ENCODE results near the gene HOXA3. TPM values are rescaled to one million over a fixed set of nuclear protein-coding genes. Genes with fewer than 3 reads are reported as not detected.
A peak's percentile ranks its signal among the peaks of the same experiment; 100 is the strongest.

The HOXA3 gene
- total and polyA plus RNA-seq, 2 donors (not counting 1 experiment from before 2014, with no cell fraction given): 0.68 to 1.5 TPM

DNA sequence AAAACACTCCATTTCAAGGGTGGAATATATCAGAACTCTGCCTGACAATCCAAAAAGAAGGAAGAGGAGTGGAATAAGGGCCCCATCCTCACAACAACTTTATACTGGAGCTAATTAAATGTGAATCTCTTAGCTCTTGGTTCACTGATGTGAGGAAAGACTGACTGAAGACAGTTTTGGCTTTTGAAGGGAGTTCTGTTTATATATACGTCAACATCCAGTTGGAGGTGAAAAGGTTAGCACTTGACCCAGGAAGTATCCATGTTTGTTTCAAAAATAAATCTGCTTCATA, 59.6 kb downstream of the HOXA3 start:
- H3K79me2 ChIP-seq (ENCODE audit: control insufficient read depth, insufficient read depth, low read length): peaks cover 16% of the 10 kb centered on the region
- H3K27ac ChIP-seq (ENCODE audit: insufficient read depth, low read length): no peak overlapping the region
- H4K20me1 ChIP-seq (ENCODE audit: control insufficient read depth, extremely low read depth, insufficient read depth, low read length): no peaks in the 10 kb centered on the region
- H3K4me1 ChIP-seq (ENCODE audit: control insufficient read depth, extremely low read depth, insufficient read depth, low read length): no peaks in the 10 kb centered on the region
- peak in 1 of 2 donors; percentile 34 for DNase-seq (ENCODE audit: low read depth in 2 of 2)
- no peak overlapping the region for H3K4me2 ChIP-seq (ENCODE audit: extremely low read depth, insufficient read depth, low read length)
- peaks cover 4% of the 10 kb centered on the region for H3K27me3 ChIP-seq (ENCODE audit: control insufficient read depth, insufficient read depth, low read length)
- no peaks in the 10 kb centered on the region for H3K9me3 ChIP-seq (ENCODE audit: control insufficient read depth, insufficient read depth, low read depth, low read length)
- TF ChIP-seq, protein P1, sequence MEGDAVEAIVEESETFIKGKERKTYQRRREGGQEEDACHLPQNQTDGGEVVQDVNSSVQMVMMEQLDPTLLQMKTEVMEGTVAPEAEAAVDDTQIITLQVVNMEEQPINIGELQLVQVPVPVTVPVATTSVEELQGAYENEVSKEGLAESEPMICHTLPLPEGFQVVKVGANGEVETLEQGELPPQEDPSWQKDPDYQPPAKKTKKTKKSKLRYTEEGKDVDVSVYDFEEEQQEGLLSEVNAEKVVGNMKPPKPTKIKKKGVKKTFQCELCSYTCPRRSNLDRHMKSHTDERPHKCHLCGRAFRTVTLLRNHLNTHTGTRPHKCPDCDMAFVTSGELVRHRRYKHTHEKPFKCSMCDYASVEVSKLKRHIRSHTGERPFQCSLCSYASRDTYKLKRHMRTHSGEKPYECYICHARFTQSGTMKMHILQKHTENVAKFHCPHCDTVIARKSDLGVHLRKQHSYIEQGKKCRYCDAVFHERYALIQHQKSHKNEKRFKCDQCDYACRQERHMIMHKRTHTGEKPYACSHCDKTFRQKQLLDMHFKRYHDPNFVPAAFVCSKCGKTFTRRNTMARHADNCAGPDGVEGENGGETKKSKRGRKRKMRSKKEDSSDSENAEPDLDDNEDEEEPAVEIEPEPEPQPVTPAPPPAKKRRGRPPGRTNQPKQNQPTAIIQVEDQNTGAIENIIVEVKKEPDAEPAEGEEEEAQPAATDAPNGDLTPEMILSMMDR (conservative IDR thresholded peaks at IDR 0.05 in 1 of 2, IDR thresholded peaks at IDR 0.05 in 1 of 2; ENCODE audit: low read depth in 1 of 2, low read length in 2 of 2): no peak
- no peak for TF ChIP-seq EZH2 (IDR thresholded peaks at IDR 0.05; ENCODE audit: low read length, missing control alignments)
- no peak overlapping the region for H3K9ac ChIP-seq (ENCODE audit: insufficient read depth, low read length)
- no peak overlapping the region for H3K4me3 ChIP-seq (replicated peaks in 1 of 4; ENCODE audit: control extremely low read depth in 1 of 4, insufficient read depth in 1 of 4, low read depth in 3 of 4, low read length in 4 of 4)
- H2AFZ ChIP-seq (ENCODE audit: low read length): no peak overlapping the region
- H3K36me3 ChIP-seq (ENCODE audit: control insufficient read depth, insufficient read depth, low read length): no peaks in the 10 kb centered on the region

DNA sequence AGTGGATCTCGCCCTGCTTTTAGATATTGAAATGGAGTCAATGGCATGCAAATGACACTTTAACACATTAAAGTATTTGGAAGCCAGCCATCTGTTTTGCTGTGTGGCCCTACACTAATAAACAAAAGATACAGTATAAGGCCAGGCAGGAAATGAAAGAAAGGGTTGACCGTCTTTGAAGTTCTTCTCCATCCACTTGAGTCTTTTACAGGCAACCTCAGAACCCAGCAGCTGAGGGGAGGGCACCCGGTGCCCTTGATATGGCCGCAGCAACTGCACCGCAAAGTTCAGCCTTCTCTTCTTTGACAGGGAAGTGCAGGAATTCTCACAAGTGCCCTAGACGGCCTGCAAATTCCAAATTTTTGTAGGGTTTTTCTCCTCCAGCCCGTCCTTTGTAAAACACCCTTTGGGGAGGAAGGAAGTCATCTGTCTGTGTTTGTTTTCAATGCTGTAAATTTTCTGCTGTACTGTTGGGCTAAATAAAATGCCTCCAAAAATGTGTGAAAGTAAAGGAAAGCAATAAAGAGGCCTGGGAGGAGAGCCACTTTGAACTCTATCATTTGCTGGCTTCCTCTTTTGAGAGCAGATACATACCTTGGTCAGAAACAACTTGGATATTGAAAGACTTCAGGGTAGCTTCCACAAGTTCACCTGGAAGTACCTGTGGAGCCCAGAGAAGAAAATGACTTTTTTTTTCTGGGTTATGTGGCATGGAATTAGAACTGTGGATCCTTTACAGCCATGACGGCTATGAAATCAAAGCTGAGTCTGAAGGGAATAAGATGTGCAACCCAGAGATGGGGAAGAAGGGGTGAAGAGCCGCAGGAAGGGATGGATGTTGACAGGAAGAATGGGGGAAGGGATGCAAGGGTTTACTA, 60.2 kb downstream of the HOXA3 start:
- Histone ChIP-seq H3K9me3 (ENCODE audit: control insufficient read depth, insufficient read depth, low read depth, low read length) (no peaks in the 10 kb centered on the region), H3K27ac (ENCODE audit: insufficient read depth, low read length) (no peak overlapping the region), H3K36me3 (ENCODE audit: control insufficient read depth, insufficient read depth, low read length) (no peaks in the 10 kb centered on the region), H3K9ac (ENCODE audit: insufficient read depth, low read length) (no peak overlapping the region), H3K79me2 (ENCODE audit: control insufficient read depth, insufficient read depth, low read length) (peaks cover 10% of the 10 kb centered on the region), H3K4me2 (ENCODE audit: extremely low read depth, insufficient read depth, low read length) (no peak overlapping the region), H3K4me1 (ENCODE audit: control insufficient read depth, extremely low read depth, insufficient read depth, low read length) (no peaks in the 10 kb centered on the region), H3K27me3 (ENCODE audit: control insufficient read depth, insufficient read depth, low read length) (peaks cover 4% of the 10 kb centered on the region), H4K20me1 (ENCODE audit: control insufficient read depth, extremely low read depth, insufficient read depth, low read length) (no peaks in the 10 kb centered on the region), H2AFZ (ENCODE audit: low read length) (no peak overlapping the region), H3K4me3 (replicated peaks in 1 of 4; ENCODE audit: control extremely low read depth in 1 of 4, insufficient read depth in 1 of 4, low read depth in 3 of 4, low read length in 4 of 4) (no peak overlapping the region)
- TF ChIP-seq, protein P1 (conservative IDR thresholded peaks at IDR 0.05 in 1 of 2, IDR thresholded peaks at IDR 0.05 in 1 of 2; ENCODE audit: low read depth in 1 of 2, low read length in 2 of 2): no peak
- TF ChIP-seq EZH2 (IDR thresholded peaks at IDR 0.05; ENCODE audit: low read length, missing control alignments): no peak
- DNase-seq (ENCODE audit: low read depth in 2 of 2): no peak

DNA sequence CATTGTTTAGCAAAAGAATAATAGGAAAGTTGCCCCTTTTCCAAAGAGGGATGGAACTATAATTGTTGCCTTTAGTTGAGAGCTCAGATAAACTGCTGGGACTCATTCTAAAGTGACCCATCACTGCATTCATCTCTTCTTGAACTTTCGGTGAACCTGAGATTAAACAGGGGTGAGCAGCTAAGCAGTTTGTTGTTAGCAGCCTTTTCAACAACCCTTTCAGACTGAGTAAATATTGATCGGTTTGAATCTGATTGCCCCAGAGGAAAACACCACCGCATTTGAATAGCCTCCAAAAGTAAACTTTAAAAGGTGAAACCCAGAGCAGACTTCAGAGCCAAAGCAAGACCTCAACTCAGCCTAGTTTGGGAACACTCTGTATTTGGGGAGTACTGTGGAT, 61.3 kb downstream of the HOXA3 start:
- Histone ChIP-seq H2AFZ (ENCODE audit: low read length) (no peak overlapping the region), H3K27me3 (ENCODE audit: control insufficient read depth, insufficient read depth, low read length) (peaks cover 4% of the 10 kb centered on the region), H3K27ac (ENCODE audit: insufficient read depth, low read length) (no peak overlapping the region), H4K20me1 (ENCODE audit: control insufficient read depth, extremely low read depth, insufficient read depth, low read length) (no peaks in the 10 kb centered on the region), H3K4me3 (replicated peaks in 1 of 4; ENCODE audit: control extremely low read depth in 1 of 4, insufficient read depth in 1 of 4, low read depth in 3 of 4, low read length in 4 of 4) (no peak overlapping the region), H3K9me3 (ENCODE audit: control insufficient read depth, insufficient read depth, low read depth, low read length) (no peaks in the 10 kb centered on the region), H3K4me1 (ENCODE audit: control insufficient read depth, extremely low read depth, insufficient read depth, low read length) (no peaks in the 10 kb centered on the region), H3K4me2 (ENCODE audit: extremely low read depth, insufficient read depth, low read length) (no peak overlapping the region), H3K9ac (ENCODE audit: insufficient read depth, low read length) (no peak overlapping the region), H3K79me2 (ENCODE audit: control insufficient read depth, insufficient read depth, low read length) (no peaks in the 10 kb centered on the region), H3K36me3 (ENCODE audit: control insufficient read depth, insufficient read depth, low read length) (no peaks in the 10 kb centered on the region)
- no peak for TF ChIP-seq EZH2 (IDR thresholded peaks at IDR 0.05; ENCODE audit: low read length, missing control alignments)
- TF ChIP-seq, protein P1 (conservative IDR thresholded peaks at IDR 0.05 in 1 of 2, IDR thresholded peaks at IDR 0.05 in 1 of 2; ENCODE audit: low read depth in 1 of 2, low read length in 2 of 2): no peak
- DNase-seq (ENCODE audit: low read depth in 2 of 2): no peak

All from fibroblast of lung (primary cell).